ENCODE results near the gene ICAM4. TPM values are rescaled to one million over a fixed set of nuclear protein-coding genes. Genes with fewer than 3 reads are reported as not detected.

Gene ICAM4
- total RNA-seq, 2 experiments from 2014 or later, result 0.38 TPM; not detected in 1

GRCh38 chr19:10317045-10317856, 30.5 kb downstream of the ICAM4 start:
- Histone ChIP-seq H3K79me2 (ENCODE audit: insufficient read depth, low read depth, low read length) (no peaks in the 10 kb centered on the region), H4K20me1 (ENCODE audit: insufficient read depth, low read length) (no peaks in the 10 kb centered on the region), H3K9me2 (ENCODE audit: insufficient read depth, low read length) (no peaks in the 10 kb centered on the region), H2AFZ (ENCODE audit: low read length) (no peak overlapping the region), H3K4me2 (ENCODE audit: low read length) (no peak overlapping the region), H3K4me1 (ENCODE audit: insufficient read depth, low read length, poor library complexity, severe bottlenecking) (peaks cover 13% of the 10 kb centered on the region), H3K9me3 (ENCODE audit: low read length) (no peaks in the 10 kb centered on the region), H3K4me3 (ENCODE audit: low read depth, low read length, poor library complexity, severe bottlenecking) (no peak overlapping the region), H3K27ac (ENCODE audit: low read depth, low read length, poor library complexity, severe bottlenecking) (no peak overlapping the region), H3K36me3 (ENCODE audit: insufficient read depth, low read length) (peaks cover 73% of the 10 kb centered on the region)
- ChIA-PET POLR2A (no interaction called here), CTCF (ENCODE audit: unreplicated experiment) (no interaction called here)
- BruUV-seq (replicated peaks), result no TSS peak
- DNase-seq (ENCODE audit: low spot score), result no peak
- intact Hi-C loops (cut with micrococcal nuclease; ENCODE audit: unreplicated experiment), result no loop called here
- TF ChIP-seq EZH2phosphoT487 (IDR thresholded peaks at IDR 0.05; ENCODE audit: borderline replicate concordance, low read depth, low read length) (no peak), CTCF (conservative IDR thresholded peaks at IDR 0.05; ENCODE audit: low read length) (no peak)

GRCh38 chr19:10317857-10318462, 31.2 kb downstream of the ICAM4 start:
- no peaks in the 10 kb centered on the region for H3K9me3 ChIP-seq (ENCODE audit: low read length)
- no peaks in the 10 kb centered on the region for H3K79me2 ChIP-seq (ENCODE audit: insufficient read depth, low read depth, low read length)
- H3K36me3 ChIP-seq (ENCODE audit: insufficient read depth, low read length), result peaks cover 76% of the 10 kb centered on the region
- no peaks in the 10 kb centered on the region for H4K20me1 ChIP-seq (ENCODE audit: insufficient read depth, low read length)
- no TSS peak for BruUV-seq (replicated peaks)
- no peak for DNase-seq (ENCODE audit: low spot score)
- ChIA-PET CTCF (ENCODE audit: unreplicated experiment) (no interaction called here), POLR2A (no interaction called here)
- H3K4me1 ChIP-seq (ENCODE audit: insufficient read depth, low read length, poor library complexity, severe bottlenecking), result peaks cover 13% of the 10 kb centered on the region
- H3K4me3 ChIP-seq (ENCODE audit: low read depth, low read length, poor library complexity, severe bottlenecking), result no peak overlapping the region
- no peak for TF ChIP-seq CTCF (conservative IDR thresholded peaks at IDR 0.05; ENCODE audit: low read length)
- TF ChIP-seq EZH2phosphoT487 (IDR thresholded peaks at IDR 0.05; ENCODE audit: borderline replicate concordance, low read depth, low read length), result no peak
- no peak overlapping the region for H3K4me2 ChIP-seq (ENCODE audit: low read length)
- H2AFZ ChIP-seq (ENCODE audit: low read length), result no peak overlapping the region
- H3K27ac ChIP-seq (ENCODE audit: low read depth, low read length, poor library complexity, severe bottlenecking), result no peak overlapping the region
- no peaks in the 10 kb centered on the region for H3K9me2 ChIP-seq (ENCODE audit: insufficient read depth, low read length)
- intact Hi-C loops (cut with micrococcal nuclease; ENCODE audit: unreplicated experiment), result loop anchor here (2.0 kb wide), 1 partner anchor 35 kb away; no protein-coding TSS in a partner anchor

All from OCI-LY7 (cell line).